HG03064 (cell line): Measurements from ENCODE around the gene SH3YL1.
"Not testable (repeated sequence)": the region's sequence is repeated elsewhere in the genome, so short reads cannot be mapped to it uniquely, and the experiment has no call there.

ENCODE experiments used
- ATAC-seq: cut with Tn5 transposase; IDR thresholded peaks from one replicate; pipeline ENCODE4 v1.9.1; 2021; ENCODE audit warnings: low read depth; ENCODE audit not compliant: unreplicated experiment

The SH3YL1 gene

GRCh38 chr2:187825-188224, 76.0 kb downstream of the SH3YL1 start:
- ATAC-seq = no peak

GRCh38 chr2:185221-185620, 78.6 kb downstream of the SH3YL1 start:
- no peak for ATAC-seq

GRCh38 chr2:184695-185094, 79.1 kb downstream of the SH3YL1 start:
- no peak for ATAC-seq

- no peak for ATAC-seq
These were observed 81.2 kb downstream of the SH3YL1 start for GRCh38 chr2:182509-183122.

GRCh38 chr2:180311-180710, 83.5 kb downstream of the SH3YL1 start:
- ATAC-seq = no peak

- no peak for ATAC-seq
These were observed 83.9 kb downstream of the SH3YL1 start for GRCh38 chr2:179886-180285.

GRCh38 chr2:177733-178132, 86.1 kb downstream of the SH3YL1 start:
- ATAC-seq = no peak

GRCh38 chr2:176917-177316, 86.9 kb downstream of the SH3YL1 start:
- ATAC-seq = no peak

GRCh38 chr2:175880-176820, 87.7 kb downstream of the SH3YL1 start:
- no peak for ATAC-seq

GRCh38 chr2:175161-175786, 88.6 kb downstream of the SH3YL1 start:
- no peak for ATAC-seq

- ATAC-seq = not testable (repeated sequence)
These were observed 91.7 kb downstream of the SH3YL1 start for GRCh38 chr2:172120-172519.

GRCh38 chr2:169741-170140, 94.1 kb downstream of the SH3YL1 start:
- no peak for ATAC-seq
